IMR-90 (cell line): ENCODE results near the gene CEACAM1. TPM values are rescaled to one million over a fixed set of nuclear protein-coding genes. Genes with fewer than 3 reads are reported as not detected.

Experiments
- ATAC-seq: fragments of 200-7000 bp; cut with Tn5 transposase; 2 replicates; pipeline ENCODE4 v1.9.1; 2020; ENCODE audit warnings: low read depth, mild to moderate bottlenecking, moderate library complexity
- BruUV-seq: library from RNA; stranded (reverse); fragments of 400-500 nt; replicated peaks from 2 replicates; lab custom pipeline; 2021; lab: Mats Ljungman, UMichigan
- CTCF ChIA-PET: fragments of 300-600 bp; formaldehyde crosslinking; extraction: SDS; loops from one replicate; lab custom pipeline; 2021; ENCODE audit warnings: antibody characterized with exemption; lab: Yijun Ruan, JAX
- POLR2A ChIA-PET: fragments of 300-600 bp; sonication (Branson Sonifier 250); formaldehyde crosslinking; loops from one replicate; lab custom pipeline; 2022; ENCODE audit warnings: antibody characterized with exemption; ENCODE audit not compliant: unreplicated experiment; lab: Charles Lee
- DNase-seq: peaks from one replicate; pipeline ENCODE4 v3.0.0; 2013
- H2AFZ ChIP-seq: replicated peaks from 2 replicates; pipeline ENCODE3; 2013; ENCODE audit warnings: low read length, mild to moderate bottlenecking; ENCODE audit not compliant: poor library complexity
- H2AK5ac ChIP-seq: 2 replicates; pipeline ENCODE4 v1.6.1; 2013; ENCODE audit warnings: low read depth, low read length, inconsistent platforms
- H2AK9ac ChIP-seq: replicated peaks from 2 replicates; pipeline ENCODE3; 2013; ENCODE audit warnings: mild to moderate bottlenecking, low read depth, low read length, moderate library complexity; ENCODE audit not compliant: poor library complexity
- H2BK120ac ChIP-seq: 2 replicates; pipeline ENCODE4 v1.6.1; 2013; ENCODE audit warnings: low read depth, low read length, inconsistent platforms
- H2BK15ac ChIP-seq: 3 replicates; pipeline ENCODE4 v1.6.1; 2013; ENCODE audit warnings: low read depth, low read length, inconsistent platforms
- H2BK20ac ChIP-seq: 2 replicates; pipeline ENCODE4 v1.6.1; 2013; ENCODE audit warnings: low read depth, mild to moderate bottlenecking, inconsistent platforms, low read length, moderate library complexity
- H2BK5ac ChIP-seq: 2 replicates; pipeline ENCODE4 v1.6.1; 2013; ENCODE audit warnings: mild to moderate bottlenecking, low read depth, low read length, inconsistent platforms; ENCODE audit not compliant: poor library complexity, severe bottlenecking
- H3K14ac ChIP-seq: replicated peaks from 2 replicates; pipeline ENCODE4 v1.6.1; 2013; ENCODE audit warnings: low read depth, low read length, inconsistent platforms
- H3K18ac ChIP-seq: 2 replicates; pipeline ENCODE4 v1.6.1; 2013; ENCODE audit warnings: low read depth, low read length, control low read depth
- H3K23ac ChIP-seq: 2 replicates; pipeline ENCODE4 v1.6.1; 2013; ENCODE audit warnings: low read depth, low read length, inconsistent platforms
- H3K27ac ChIP-seq: 2 replicates; pipeline ENCODE4 v1.5.1; 2013; ENCODE audit warnings: mild to moderate bottlenecking, control low read depth, low read length; ENCODE audit not compliant: insufficient read depth
- H3K27me3 ChIP-seq: 2 replicates; pipeline ENCODE4 v1.6.1; 2013; ENCODE audit warnings: low read length; ENCODE audit not compliant: control insufficient read depth, insufficient read depth
- H3K36me3 ChIP-seq: 2 replicates; pipeline ENCODE4 v1.6.1; 2013; ENCODE audit warnings: low read length, mixed read lengths; ENCODE audit not compliant: control insufficient read depth, insufficient read depth
- H3K4ac ChIP-seq: 2 replicates; pipeline ENCODE4 v1.6.1; 2013; ENCODE audit warnings: low read depth, low read length, inconsistent platforms
- H3K4me1 ChIP-seq: 2 replicates; pipeline ENCODE4 v1.6.1; 2013; ENCODE audit warnings: low read length, mixed read lengths; ENCODE audit not compliant: control insufficient read depth, insufficient read depth
- H3K4me2 ChIP-seq: 2 replicates; pipeline ENCODE4 v1.6.1; 2013; ENCODE audit warnings: low read depth, mild to moderate bottlenecking, control low read depth, low read length, moderate library complexity
- H3K4me3 ChIP-seq: 2 replicates; pipeline ENCODE4 v1.5.1; 2013; ENCODE audit warnings: low read depth, mild to moderate bottlenecking, control low read depth, low read length, moderate library complexity; ENCODE audit not compliant: insufficient read depth
- H3K56ac ChIP-seq: 2 replicates; pipeline ENCODE4 v1.6.1; 2013; ENCODE audit warnings: low read length, inconsistent platforms; ENCODE audit not compliant: insufficient read depth; ENCODE audit errors: extremely low read depth
- H3K79me1 ChIP-seq, 2 experiments: 2 replicates each; pipeline ENCODE4 v1.6.1; 2013; ENCODE audit warnings: low read length in 2 of 2, inconsistent platforms in 1 of 2, low read depth in 1 of 2
- H3K9ac ChIP-seq: 2 replicates; pipeline ENCODE4 v1.6.1; 2013; ENCODE audit warnings: low read depth, low read length, control low read depth
- H3K9me1 ChIP-seq: 2 replicates; pipeline ENCODE4 v1.6.1; 2013; ENCODE audit warnings: low read length, inconsistent platforms; ENCODE audit not compliant: insufficient read depth
- H3K9me3 ChIP-seq: 2 replicates; pipeline ENCODE4 v1.6.1; 2013; ENCODE audit warnings: low read length; ENCODE audit not compliant: control insufficient read depth, insufficient read depth
- H4K20me1 ChIP-seq: 2 replicates; pipeline ENCODE4 v1.6.1; 2013; ENCODE audit warnings: low read length, inconsistent platforms; ENCODE audit not compliant: insufficient read depth
- H4K5ac ChIP-seq: 2 replicates; pipeline ENCODE4 v1.6.1; 2013; ENCODE audit warnings: mild to moderate bottlenecking, low read depth, low read length, control low read depth
- H4K8ac ChIP-seq, 2 experiments: 2 replicates each; pipeline ENCODE4 v1.6.1; 2013; ENCODE audit warnings: low read depth in 2 of 2, low read length in 2 of 2, control low read depth in 1 of 2, inconsistent platforms in 1 of 2
- H4K91ac ChIP-seq: 2 replicates; pipeline ENCODE4 v1.6.1; 2013; ENCODE audit warnings: low read depth, low read length, inconsistent platforms; ENCODE audit not compliant: insufficient read depth
- CEBPB ChIP-seq: IDR thresholded peaks from 2 replicates; pipeline ENCODE4 v1.6.1; 2012; ENCODE audit warnings: low read depth, low read length, improper control_type of control experiment
- CHD1 ChIP-seq: IDR thresholded peaks from 2 replicates; pipeline ENCODE4 v1.6.1; 2012; ENCODE audit warnings: low read depth, low read length, improper control_type of control experiment
- FOS ChIP-seq: fragments of 150-350 bp; IDR thresholded peaks from 2 replicates; pipeline ENCODE4 v1.6.1; 2016; ENCODE audit warnings: low read depth, low read length
- MAFK ChIP-seq: IDR thresholded peaks from 2 replicates; pipeline ENCODE4 v1.6.1; 2012; ENCODE audit warnings: low read depth, low read length, improper control_type of control experiment
- MXI1 ChIP-seq: IDR thresholded peaks from 2 replicates; pipeline ENCODE4 v1.6.1; 2012; ENCODE audit warnings: low read depth, mild to moderate bottlenecking, low read length, moderate library complexity, borderline replicate concordance
- NFE2L2 ChIP-seq: fragments of 150-350 bp; IDR thresholded peaks from 2 replicates; pipeline ENCODE4 v1.6.1; 2016; ENCODE audit warnings: low read depth, mild to moderate bottlenecking, low read length
- POLR2A ChIP-seq: IDR thresholded peaks from 2 replicates; pipeline ENCODE4 v1.6.1; 2012; ENCODE audit warnings: mild to moderate bottlenecking, low read depth, low read length
- RAD21 ChIP-seq: IDR thresholded peaks from 2 replicates; pipeline ENCODE4 v1.6.1; 2012; ENCODE audit warnings: low read length, improper control_type of control experiment
- RFX5 ChIP-seq: IDR thresholded peaks from 2 replicates; pipeline ENCODE4 v1.8.0; 2012; ENCODE audit warnings: low read depth, mild to moderate bottlenecking, low read length, moderate library complexity
- SMC3 ChIP-seq: fragments of 150-350 bp; IDR thresholded peaks from 2 replicates; pipeline ENCODE4 v1.6.1; 2016; ENCODE audit warnings: low read depth, mild to moderate bottlenecking, antibody characterized with exemption, low read length, moderate library complexity
- WGBS, 2 experiments: methylation state at CpG; one replicate each; pipeline versions ENCODE4 v1.1.5 to v1.1.7; 2013; ENCODE audit warnings: missing lambda C conversion rate in 2 of 2; ENCODE audit not compliant: insufficient read length in 1 of 2; ENCODE audit errors: extremely low coverage in 2 of 2; 5-methylcytosine and 5-hydroxymethylcytosine counted together
- dilution Hi-C: fragments of 300-500 bp; cut with HindIII; formaldehyde crosslinking; loops from one replicate; pipeline ENCODE4 v1.14.3; 2018; ENCODE audit warnings: low sequenced_read_pairs; ENCODE audit not compliant: unreplicated experiment
- in situ Hi-C: fragments of 300-500 bp; cut with MboI; formaldehyde crosslinking; loops from 3 replicates; pipeline ENCODE4 v1.14.3; 2019; ENCODE audit warnings: low sequenced_read_pairs, inconsistent platforms, mixed read lengths
- intact Hi-C: fragments of 100-400 bp; cut with micrococcal nuclease; formaldehyde crosslinking; loops from 2 replicates; pipeline ENCODE4 v1.10.0; 2022
- polyA plus RNA-seq, 3 experiments: library from polyadenylated mRNA; depleted of rRNA; stranded (reverse); fragments of >200 nt; gene quantifications; 2 replicates each; pipeline ENCODE4 v1.2.3, GENCODE V29; 2012; ENCODE audit warnings: low replicate concordance in 1 of 3
- total RNA-seq: library from RNA; depleted of rRNA; stranded (reverse); fragments of >200 nt; gene quantifications from 2 replicates; pipeline ENCODE4 v1.2.3, GENCODE V29; 2012
- TF ChIP-seq, protein P1 (sequence below): fragments of 150-350 bp; IDR thresholded peaks from 2 replicates; pipeline ENCODE4 v1.6.1; 2016; ENCODE audit warnings: low read depth, mild to moderate bottlenecking, low read length, moderate library complexity, borderline replicate concordance
- TF ChIP-seq, protein P2 (sequence below): conservative IDR thresholded peaks from 2 replicates; pipeline ENCODE4 v1.5.1; 2012; ENCODE audit warnings: mild to moderate bottlenecking, low read depth, low read length, improper control_type of control experiment

Gene CEACAM1
- total and polyA plus RNA-seq, 2 of the 4 experiments (the other 2 are of a cell fraction) = not detected

DNA sequence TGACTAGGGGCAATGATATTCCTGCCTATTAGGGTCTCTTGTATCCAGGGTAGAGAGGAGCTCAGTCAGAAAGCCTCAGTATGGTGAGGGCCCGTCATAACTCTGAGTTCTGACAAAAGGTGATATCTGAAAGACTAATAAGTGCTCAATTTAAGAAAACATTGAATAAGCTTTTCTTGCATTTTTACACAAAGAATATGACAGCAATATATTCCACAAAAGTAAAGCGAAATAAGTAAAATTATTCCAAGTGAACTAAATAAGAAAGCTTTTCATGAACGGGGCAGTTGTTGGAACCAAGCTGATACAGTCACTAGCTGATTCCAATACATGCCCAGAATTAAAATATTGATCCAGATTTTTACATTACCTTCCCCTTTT, 40.5 kb downstream of the CEACAM1 start:
- ChIA-PET CTCF (no interaction called here), POLR2A (no interaction called here)
- DNase-seq (no peak), ATAC-seq (no peak)
- Histone ChIP-seq H2AFZ (no peak overlapping the region), H3K27me3 (peaks cover 3% of the 10 kb centered on the region; the same call in 1 of the 2 replicates), H2BK15ac (no peak overlapping the region), H3K4ac (no peak overlapping the region), H4K20me1 (no peaks in the 10 kb centered on the region), H4K8ac (no peak overlapping the region), H3K4me1 (no peaks in the 10 kb centered on the region), H3K9ac (no peak overlapping the region), H2BK120ac (no peak overlapping the region), H4K5ac (no peak overlapping the region), H2AK9ac (no peak overlapping the region), H3K9me1 (no peaks in the 10 kb centered on the region), H3K4me2 (no peak overlapping the region), H2AK5ac (no peak overlapping the region), H3K9me3 (no peaks in the 10 kb centered on the region), H3K79me1 (no peaks in the 10 kb centered on the region), H3K27ac (no peak overlapping the region), H3K56ac (no peak overlapping the region), H3K36me3 (no peaks in the 10 kb centered on the region), H4K91ac (no peak overlapping the region), H3K18ac (no peak overlapping the region), H3K14ac (no peak overlapping the region), H3K23ac (no peak overlapping the region), H2BK20ac (no peak overlapping the region), H2BK5ac (no peak overlapping the region), H3K4me3 (no peak overlapping the region)
- TF ChIP-seq MXI1 (no peak), CEBPB (no peak), NFE2L2 (no peak), MAFK (no peak), FOS (no peak), CHD1 (no peak), RFX5 (no peak), SMC3 (no peak), POLR2A (no peak), RAD21 (no peak)
- TF ChIP-seq, protein P1, sequence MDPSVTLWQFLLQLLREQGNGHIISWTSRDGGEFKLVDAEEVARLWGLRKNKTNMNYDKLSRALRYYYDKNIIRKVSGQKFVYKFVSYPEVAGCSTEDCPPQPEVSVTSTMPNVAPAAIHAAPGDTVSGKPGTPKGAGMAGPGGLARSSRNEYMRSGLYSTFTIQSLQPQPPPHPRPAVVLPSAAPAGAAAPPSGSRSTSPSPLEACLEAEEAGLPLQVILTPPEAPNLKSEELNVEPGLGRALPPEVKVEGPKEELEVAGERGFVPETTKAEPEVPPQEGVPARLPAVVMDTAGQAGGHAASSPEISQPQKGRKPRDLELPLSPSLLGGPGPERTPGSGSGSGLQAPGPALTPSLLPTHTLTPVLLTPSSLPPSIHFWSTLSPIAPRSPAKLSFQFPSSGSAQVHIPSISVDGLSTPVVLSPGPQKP = no peak
- TF ChIP-seq, protein P2, sequence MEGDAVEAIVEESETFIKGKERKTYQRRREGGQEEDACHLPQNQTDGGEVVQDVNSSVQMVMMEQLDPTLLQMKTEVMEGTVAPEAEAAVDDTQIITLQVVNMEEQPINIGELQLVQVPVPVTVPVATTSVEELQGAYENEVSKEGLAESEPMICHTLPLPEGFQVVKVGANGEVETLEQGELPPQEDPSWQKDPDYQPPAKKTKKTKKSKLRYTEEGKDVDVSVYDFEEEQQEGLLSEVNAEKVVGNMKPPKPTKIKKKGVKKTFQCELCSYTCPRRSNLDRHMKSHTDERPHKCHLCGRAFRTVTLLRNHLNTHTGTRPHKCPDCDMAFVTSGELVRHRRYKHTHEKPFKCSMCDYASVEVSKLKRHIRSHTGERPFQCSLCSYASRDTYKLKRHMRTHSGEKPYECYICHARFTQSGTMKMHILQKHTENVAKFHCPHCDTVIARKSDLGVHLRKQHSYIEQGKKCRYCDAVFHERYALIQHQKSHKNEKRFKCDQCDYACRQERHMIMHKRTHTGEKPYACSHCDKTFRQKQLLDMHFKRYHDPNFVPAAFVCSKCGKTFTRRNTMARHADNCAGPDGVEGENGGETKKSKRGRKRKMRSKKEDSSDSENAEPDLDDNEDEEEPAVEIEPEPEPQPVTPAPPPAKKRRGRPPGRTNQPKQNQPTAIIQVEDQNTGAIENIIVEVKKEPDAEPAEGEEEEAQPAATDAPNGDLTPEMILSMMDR = no peak
- in situ Hi-C loops (no loop called here), dilution Hi-C loops (no loop called here), intact Hi-C loops (no loop called here)
- WGBS, 2 experiments = 43% methylated on average over 1 of the region's 3 CpGs; no CpG with 5 or more reads in 1 of the 2 experiments
- no TSS peak for BruUV-seq
